Esophagus squamous epithelium (tissue), 4 donors: ENCODE measurements around the gene LRRC2.

ENCODE experiments used
- POLR2A ChIP-seq, 4 donors: fragments of 450-650 bp; IDR thresholded peaks; one replicate each; pipeline ENCODE4 v1.6.1; 2017; ENCODE audit warnings: antibody characterized with exemption in 4 of 4, mild to moderate bottlenecking in 4 of 4, moderate library complexity in 3 of 4
- TF ChIP-seq, protein P1 (sequence below), 6 experiments: fragments of 450-650 bp in 4 of 6; fragments of 200-600 bp in 2 of 6; sonication (generic) in 2 of 6; IDR thresholded peaks; one replicate each; pipeline ENCODE4 v1.5.1; 2016 to 2019; ENCODE audit warnings: antibody characterized with exemption in 6 of 6, mild to moderate bottlenecking in 4 of 6, moderate library complexity in 4 of 6

DNA sequence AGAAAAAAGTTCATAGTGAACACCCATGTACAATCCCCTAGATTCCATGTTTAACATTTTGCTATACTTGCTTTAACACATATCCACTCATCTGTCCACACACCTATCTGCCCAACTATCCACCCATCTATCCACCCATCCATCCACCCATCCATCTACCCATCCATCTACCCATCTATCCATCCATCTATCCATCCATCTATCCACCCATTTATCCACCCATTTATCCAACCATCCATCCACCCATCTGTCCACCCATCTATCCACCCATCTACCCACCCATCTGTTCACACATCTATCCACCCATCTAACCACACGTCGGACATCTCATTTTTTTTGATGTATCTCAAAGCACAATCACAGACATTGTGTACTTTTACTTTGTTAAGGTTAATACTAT is 42.5 kb downstream of the LRRC2 start:
- TF ChIP-seq, protein P1, sequence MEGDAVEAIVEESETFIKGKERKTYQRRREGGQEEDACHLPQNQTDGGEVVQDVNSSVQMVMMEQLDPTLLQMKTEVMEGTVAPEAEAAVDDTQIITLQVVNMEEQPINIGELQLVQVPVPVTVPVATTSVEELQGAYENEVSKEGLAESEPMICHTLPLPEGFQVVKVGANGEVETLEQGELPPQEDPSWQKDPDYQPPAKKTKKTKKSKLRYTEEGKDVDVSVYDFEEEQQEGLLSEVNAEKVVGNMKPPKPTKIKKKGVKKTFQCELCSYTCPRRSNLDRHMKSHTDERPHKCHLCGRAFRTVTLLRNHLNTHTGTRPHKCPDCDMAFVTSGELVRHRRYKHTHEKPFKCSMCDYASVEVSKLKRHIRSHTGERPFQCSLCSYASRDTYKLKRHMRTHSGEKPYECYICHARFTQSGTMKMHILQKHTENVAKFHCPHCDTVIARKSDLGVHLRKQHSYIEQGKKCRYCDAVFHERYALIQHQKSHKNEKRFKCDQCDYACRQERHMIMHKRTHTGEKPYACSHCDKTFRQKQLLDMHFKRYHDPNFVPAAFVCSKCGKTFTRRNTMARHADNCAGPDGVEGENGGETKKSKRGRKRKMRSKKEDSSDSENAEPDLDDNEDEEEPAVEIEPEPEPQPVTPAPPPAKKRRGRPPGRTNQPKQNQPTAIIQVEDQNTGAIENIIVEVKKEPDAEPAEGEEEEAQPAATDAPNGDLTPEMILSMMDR (IDR thresholded peaks at IDR 0.05) = no peak
- TF ChIP-seq POLR2A (IDR thresholded peaks at IDR 0.05) = no peak
